ENCODE results near the gene MYBL2.
"Not testable (repeated sequence)": the region's sequence is repeated elsewhere in the genome, so short reads cannot be mapped to it uniquely, and the experiment has no call there.

GRCh38 chr20:43655176-43655575 lies 11.7 kb upstream of the MYBL2 start:
- TF ChIP-seq CTCF (IDR thresholded peaks at IDR 0.05 in 8 of 11, conservative IDR thresholded peaks at IDR 0.05 in 3 of 11); POLR2AphosphoS5 (IDR thresholded peaks at IDR 0.05); POLR2A (IDR thresholded peaks at IDR 0.05): not testable (repeated sequence)

Data from spleen (tissue), 7 donors.